Dendritic cell treated with granulocyte-macrophage colony-stimulating factor and Interleukin-4, amounts not matched to agents 40 ng/mL and 50 ng/mL, for 4 days (primary cell): ENCODE data around the gene PJVK.

Experiments used
- H3K27ac Mint-ChIP-seq: one replicate; pipeline ENCODE4 v1.8.0; 2022; ENCODE audit warnings: mild to moderate bottlenecking, mixed read lengths
- H3K27me3 Mint-ChIP-seq: one replicate; pipeline ENCODE4 v1.8.0; 2022; ENCODE audit warnings: mild to moderate bottlenecking, mixed read lengths
- H3K36me3 Mint-ChIP-seq: one replicate; pipeline ENCODE4 v1.8.0; 2022; ENCODE audit warnings: low read depth, mixed read lengths
- H3K4me1 Mint-ChIP-seq: one replicate; pipeline ENCODE4 v1.8.0; 2022; ENCODE audit warnings: low read depth, mixed read lengths
- H3K4me3 Mint-ChIP-seq: one replicate; pipeline ENCODE4 v1.8.0; 2022; ENCODE audit warnings: mild to moderate bottlenecking, moderate library complexity, mixed read lengths
- H3K9me3 Mint-ChIP-seq: one replicate; pipeline ENCODE4 v1.8.0; 2022; ENCODE audit warnings: mixed read lengths
- intact Hi-C: fragments of 100-400 bp; cut with micrococcal nuclease; formaldehyde crosslinking; loops from one replicate; pipeline ENCODE4 v1.15.0; 2022

PJVK gene

GRCh38 chr2:178510384-178510783 lies 59.2 kb downstream of the PJVK start:
- intact Hi-C loops, result no loop called here
- H3K27ac Mint-ChIP-seq, result no peak overlapping the region

More at GRCh38 chr2:178510384-178510783, 59.2 kb downstream of the PJVK start:
- no peak overlapping the region for H3K4me3 Mint-ChIP-seq
- no peaks in the 10 kb centered on the region for H3K27me3 Mint-ChIP-seq
- peaks cover 62% of the 10 kb centered on the region for H3K36me3 Mint-ChIP-seq
- H3K9me3 Mint-ChIP-seq, result no peaks in the 10 kb centered on the region
- H3K4me1 Mint-ChIP-seq, result no peaks in the 10 kb centered on the region
